HG03060 (cell line): Measurements from ENCODE around the gene GRID2IP.

ENCODE experiments used
- ATAC-seq: cut with Tn5 transposase; IDR thresholded peaks from one replicate; pipeline ENCODE4 v1.9.1; 2021; ENCODE audit warnings: low read depth, moderate number of reproducible peaks; ENCODE audit not compliant: unreplicated experiment

Gene GRID2IP

DNA sequence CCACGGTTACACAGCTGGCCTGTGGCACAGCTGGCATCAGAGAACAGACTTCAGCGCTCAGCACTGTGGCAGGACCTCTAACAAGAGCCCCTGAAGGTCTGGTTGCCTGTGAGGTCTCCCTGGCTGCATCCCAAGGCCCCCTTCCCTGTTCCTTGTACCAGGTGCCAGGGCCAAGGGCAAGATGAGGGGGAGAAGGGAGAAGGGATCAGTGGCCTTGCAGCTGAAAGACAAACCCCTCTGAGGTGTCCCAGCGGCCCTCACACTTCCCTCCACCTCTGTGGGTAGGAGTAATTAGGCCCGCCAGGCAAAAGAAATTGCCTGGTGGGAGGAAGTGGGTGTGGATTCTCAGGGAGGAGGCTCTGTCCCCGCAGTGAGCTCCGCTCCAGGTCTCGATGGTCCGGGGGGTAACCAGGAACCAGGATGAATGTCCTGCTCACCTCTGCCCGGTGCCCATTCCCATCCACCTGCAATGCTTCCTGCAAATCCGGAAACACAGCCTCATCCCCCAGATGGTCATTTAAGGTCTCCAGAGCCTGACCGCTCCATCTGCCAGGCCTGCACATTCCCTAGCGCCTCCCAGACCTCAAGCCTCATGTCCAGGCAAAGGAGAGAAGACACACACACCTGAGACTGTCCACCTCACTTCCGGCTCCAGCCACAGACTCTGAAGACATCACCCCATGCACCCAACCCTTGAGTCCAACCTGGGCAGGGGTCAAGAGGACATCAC, 22.7 kb downstream of the GRID2IP start:
- no peak for ATAC-seq

DNA sequence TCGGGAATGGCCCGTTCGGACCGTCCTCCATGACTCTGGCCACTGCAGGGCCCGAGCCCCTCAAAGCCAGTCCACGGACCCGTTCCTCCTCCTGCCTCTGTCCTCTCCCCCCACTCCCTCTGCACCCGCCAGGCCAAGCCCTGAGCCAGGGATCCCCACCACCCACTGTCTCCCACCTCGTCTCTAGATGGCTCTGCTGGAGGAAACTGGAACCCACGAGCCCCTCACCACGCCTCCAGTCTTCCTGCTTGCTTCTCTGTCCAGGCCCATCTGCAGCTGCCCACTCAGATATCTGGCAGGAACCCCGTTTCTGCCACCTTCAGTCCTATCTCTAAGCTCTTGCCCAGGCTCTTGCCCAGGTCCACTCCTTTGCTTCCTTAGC, 24.3 kb downstream of the GRID2IP start:
- no peak for ATAC-seq

DNA sequence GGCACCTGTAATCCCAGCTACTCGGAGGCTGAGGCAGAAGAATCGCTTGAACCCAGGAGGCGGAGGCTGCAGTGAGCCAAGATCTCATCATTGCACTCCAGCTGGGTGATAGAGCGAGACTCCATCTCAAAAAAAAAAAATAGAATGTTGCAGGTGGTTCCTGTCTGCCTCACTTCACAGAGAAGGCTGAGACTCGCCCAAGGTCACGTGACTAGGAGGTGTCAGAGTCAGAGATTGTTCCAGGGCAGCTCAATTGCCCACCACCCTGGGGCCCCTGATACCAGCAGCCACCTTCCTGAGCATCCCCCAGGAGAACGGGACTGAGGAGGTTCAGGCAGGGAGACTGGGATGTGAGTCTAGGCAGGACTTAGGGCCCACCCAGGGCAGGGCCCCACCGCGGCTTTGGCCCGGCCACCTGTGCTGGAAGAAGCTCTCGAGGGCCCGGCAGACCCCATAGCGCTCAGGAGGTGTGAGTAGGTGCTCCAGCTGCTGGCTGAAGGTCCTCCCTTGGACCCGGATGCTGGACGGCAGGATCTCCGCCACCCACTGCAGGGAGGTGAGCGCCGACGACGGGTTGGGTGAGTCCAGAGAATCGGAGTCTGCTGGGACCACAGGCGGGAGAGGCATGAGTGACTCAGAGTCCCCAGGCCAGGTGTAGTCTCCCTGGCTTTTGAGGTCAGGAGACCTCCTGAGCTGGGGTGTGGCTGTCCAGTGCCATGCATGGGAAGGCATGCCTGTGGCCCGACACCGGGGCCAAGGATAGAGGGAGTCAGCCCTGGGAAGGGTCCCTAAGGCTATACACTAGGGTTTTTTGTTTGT, 30.9 kb downstream of the GRID2IP start:
- no peak for ATAC-seq

DNA sequence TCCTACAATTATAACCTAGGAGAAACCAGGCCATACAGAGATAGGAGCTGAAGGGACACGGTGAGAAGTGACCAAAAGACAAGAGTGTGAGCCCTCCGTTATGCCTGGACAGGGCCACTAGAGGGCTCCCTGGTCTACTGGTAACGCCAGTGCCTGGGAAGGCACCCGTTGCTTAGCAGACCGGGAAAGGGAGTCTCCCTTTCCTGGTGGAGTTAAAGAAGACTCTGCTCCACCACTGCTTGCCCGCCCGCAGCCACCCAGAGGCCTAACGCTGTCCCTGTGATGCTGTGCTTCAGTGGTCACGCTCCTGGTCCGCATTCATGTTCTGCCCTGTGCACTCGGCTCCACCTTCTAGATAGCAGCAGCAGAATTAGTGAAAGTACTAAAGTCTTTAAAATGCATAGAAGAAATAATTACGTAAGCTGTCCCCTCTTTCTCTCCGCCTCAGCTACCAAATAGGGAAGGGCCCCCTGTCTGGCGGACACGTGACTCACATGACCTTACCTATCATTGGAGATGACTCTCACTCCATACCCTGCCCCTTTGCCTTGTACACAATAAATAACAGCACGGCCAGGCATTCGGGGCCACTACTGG, 34.8 kb downstream of the GRID2IP start:
- ATAC-seq, result no peak

DNA sequence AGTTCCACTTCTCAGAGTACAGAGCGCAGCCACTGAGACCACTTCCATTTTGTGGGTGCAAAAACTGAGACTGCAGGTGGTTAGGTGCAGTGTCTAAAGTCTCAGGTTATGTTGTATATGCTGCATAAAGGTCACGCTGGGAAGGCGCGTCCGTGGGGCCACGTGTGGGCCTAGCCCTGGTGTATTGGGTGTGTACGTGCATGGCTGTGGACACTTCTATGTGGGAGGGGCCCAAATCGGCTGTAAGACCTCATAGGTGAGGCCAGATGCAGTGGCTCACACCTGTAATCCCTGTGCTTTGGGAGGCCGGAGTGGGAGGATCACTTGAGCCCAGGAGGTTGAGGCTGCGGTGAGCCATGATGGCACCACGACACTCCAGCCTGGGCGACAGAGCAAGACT, 37.7 kb downstream of the GRID2IP start:
- no peak for ATAC-seq

DNA sequence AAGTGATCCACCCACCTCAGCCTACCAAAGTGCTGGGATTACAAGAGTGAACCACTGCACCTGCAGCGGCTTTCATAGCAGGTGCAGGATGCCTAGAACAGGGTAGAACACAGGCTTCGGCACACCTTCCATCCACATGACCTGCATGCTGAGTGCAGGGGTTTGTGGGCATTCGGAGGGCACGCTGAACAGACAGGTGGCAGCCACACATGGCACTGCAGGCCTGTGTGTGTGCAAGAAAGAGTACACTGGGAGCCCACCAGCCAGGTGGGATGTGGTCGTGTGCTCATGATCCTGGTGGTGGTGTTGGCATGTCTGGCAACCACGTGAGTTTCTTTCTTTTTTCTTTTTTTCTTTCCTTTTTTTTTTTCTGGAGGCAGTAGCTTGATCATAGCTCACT, 38.4 kb downstream of the GRID2IP start:
- ATAC-seq, result no peak

DNA sequence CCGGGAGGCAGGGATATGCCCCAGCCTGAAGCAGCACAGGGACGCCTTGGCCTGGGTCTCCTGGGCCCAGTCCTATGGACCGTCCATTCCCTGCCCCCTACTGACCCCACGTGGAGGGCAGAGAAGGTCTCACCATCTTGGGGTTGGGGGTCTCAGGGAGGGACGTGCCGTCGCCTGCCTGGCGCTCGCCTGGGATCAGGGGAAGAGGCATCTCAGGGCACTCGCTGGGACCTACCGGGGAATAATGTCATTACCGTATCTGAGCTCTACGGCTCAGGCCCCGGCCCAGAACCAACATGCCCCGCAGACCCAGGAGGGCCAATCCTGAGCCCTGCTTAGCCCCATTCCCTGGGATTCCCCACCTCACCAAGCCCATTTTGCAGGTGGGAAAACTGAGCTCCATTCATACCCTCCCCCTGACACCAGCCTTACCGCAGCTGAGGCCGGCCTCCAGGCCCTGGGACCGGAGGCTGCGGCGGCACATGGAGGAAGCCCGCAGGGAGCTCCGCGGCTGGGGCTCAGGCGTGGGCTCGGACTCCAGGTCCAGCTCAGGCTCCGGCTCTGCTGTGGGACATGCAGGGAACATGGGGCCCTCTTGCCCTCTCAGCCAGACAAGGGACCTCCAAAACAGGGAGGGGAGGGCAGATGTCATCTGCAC, 40.7 kb downstream of the GRID2IP start:
- ATAC-seq, result no peak

DNA sequence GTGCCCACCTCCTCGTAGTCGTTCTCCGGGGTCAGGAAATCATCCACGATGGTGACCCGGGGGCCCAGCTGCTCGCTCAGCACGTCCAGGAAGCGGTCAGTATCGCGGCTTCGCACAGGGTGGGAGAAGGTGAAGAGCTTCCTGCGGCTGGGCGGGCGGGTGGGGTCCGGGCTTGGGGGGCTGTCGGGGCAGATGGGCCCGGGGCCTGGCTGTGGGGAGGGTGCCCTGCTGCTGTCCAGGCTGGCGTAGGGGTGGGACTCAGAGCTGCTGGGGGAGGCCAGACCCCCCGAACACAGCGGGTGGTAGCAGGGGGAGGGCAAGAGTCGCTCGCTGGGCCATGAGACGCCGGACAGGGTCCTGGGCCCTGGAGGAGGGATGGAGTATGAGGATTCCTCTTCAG, 42.3 kb downstream of the GRID2IP start:
- ATAC-seq, result no peak

DNA sequence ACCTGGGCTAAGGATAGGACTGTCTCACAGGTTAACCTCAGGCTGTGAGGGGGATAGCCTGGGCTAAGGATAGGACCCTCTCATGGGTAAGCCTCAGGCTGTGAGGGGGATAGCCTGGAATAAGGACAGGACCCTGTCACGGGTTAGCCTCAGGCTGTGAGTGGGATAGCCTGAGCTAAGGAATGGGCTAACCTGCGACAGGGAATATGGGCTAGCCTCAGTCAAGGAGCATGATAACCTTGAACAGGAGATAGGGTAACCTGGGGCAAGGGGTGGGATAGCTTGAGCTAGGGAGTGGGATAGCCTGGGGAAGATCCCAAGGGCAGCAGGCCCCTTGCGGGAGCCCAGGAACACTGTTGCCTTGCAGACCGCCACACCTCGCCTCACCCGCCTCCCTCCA, 42.7 kb downstream of the GRID2IP start:
- no peak for ATAC-seq

DNA sequence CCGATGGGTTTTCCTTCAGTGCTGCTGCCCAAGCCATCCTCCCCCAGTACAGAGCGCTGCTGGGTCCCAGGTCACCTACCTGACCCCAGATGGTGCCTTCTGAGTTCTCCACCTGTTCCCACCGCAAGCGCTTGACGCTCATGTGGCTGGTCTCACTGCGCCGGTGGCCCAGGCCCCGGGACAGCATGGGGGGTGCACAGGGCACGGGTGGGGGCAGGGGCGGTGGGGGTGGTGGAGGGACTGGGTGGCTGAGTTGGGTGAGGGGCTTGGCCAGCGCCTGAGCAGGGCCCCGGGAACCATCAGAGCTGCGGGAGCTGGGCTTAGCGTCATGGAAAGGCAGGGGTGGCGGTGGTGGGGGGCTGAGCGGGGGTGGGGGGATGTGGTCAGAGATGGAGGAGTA, 43.4 kb downstream of the GRID2IP start:
- no peak for ATAC-seq

DNA sequence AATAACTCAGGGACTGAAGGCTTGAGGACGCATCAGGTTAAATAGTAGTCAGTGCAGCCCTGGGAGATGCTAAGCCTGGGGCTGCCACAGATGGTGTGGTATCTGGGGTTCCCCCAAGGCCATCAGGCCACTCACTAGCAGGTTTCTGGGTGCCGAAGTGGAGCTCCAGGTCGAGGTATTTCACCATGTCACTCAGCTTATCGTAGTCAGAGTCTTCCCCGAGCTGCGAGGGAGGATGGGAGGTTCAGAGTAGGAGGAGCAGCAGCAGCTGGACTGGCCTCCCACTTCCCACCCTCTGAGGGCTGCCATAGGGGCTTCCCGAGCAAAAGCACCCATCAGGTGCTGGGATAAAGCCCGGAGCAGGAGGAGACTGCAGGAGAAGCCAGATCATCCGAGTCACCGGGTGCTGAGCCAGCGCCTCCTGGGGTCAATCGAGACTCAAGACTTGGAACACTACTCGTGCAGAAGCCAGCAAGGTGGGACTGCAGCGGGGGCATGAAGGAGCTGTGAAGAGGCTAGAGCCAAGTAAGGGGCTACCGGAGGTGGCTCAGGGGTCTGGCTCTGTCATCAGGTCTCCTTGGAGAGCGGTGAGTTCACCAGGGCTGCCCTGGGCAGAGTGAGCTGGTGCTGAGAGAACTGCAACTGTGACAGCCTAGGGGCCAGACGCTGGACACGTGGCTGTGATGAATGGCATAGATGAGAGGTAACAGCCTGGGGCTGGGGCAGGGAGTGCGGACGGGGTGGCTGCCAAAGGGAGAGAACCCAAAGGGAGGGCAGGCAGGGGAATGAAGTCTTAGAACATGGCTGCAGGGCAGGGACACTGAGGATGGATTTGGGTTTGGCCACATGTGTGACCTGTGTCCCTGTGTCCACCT, 45.3 kb downstream of the GRID2IP start:
- ATAC-seq, result no peak

DNA sequence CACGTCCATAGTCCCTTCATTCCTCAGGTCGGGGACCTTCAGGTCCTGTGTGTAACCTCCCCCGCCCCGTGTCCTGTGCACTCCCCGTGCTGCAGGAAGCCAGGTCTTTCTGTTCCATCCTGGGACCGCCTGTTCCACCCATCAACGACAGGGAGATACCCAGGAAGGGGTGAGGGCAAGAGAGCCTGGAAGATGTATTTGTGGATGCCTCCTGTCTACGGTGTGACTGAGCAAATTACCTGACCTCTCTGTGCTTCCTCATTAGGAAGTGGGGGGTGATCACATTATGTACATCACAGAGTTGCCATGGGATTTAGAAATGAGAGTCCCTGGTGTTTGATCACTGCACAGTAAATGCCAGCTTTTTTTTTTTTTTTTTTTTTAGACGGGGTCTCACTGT, 46.3 kb downstream of the GRID2IP start:
- ATAC-seq, result no peak

DNA sequence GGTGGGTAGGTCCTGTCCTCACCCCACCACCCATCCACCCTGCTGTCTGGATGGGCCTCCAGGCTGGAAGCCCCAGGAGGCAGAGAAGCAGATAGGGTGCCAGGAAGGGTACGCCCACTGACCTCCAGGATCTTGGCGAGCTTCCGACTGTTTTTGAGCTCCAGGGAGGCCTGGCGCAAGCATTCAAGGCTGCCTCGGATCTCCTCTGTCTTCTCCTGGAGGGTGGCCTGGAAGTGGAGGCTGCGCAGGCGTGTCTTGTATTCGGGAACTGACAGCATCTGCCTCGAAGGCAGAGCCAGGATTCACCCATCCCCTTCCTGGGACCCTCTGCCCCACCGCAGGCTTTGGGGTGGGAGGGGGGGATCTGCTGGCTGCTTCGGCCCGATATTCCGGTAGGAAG, 48.4 kb downstream of the GRID2IP start:
- no peak for ATAC-seq

DNA sequence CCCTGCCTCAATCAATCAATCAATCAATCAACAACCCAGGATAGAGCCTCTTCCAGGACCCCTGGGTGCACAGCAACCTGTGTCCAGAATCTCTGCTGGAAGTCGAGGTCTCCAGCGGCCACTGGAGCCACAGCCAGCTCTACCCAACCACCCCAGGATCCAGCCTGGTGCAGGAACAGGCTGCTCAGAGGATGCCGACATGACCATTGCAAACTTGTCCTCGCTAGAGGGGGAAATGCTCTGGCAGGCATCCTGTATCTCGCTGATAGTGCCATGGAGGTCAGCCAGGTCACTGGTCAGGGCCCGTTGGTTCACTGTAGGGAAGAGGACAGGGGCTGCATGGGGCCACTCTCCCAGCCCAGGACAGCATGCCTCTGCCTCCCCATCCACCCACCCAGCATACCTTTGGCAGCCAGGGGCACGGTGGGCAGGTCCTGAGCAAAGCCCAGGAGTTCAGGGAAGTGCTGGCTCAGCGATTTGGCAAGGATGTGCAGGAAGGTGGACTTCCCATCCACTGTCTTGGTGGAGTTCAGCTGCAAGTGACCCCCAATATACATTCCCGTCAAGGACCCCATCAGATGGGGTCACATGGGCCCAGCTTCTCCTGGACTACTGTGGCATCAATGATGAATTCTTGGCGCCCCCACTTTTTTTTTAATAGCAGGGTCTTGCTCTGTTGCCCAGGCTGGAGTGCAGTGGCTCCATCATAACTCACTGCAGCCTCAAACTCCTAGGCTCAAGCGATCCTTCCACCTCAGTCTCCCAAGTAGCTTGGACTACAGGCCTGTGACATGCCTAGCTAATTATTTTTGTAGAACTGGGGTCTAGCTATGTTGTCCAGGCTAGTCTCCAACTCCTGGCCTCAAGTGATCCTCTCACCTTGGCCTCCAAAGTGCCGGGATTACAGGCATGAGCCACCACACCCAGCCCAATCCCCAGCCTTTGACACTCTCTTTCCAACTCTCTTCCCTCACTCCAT, 49.4 kb downstream of the GRID2IP start:
- no peak for ATAC-seq

DNA sequence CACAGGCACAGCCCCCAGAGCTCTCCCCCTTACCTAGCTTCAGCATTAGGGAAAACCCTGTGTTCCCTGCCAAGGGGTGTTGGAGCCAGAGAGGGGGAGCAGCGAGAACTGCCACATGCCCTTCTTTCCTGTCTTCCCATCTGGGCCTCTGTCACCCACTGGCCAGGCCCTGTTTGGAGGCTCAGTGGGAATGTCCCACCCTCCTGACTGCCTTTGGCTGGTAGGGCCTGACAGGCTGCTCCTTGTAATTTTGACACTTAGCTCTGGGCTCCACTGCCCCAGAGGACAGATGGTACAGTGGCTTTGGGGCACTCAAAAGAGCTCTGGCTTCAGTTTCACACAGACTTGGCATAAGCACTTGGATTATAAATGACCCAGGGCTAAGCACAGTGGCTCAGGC, 50.6 kb downstream of the GRID2IP start:
- no peak for ATAC-seq

DNA sequence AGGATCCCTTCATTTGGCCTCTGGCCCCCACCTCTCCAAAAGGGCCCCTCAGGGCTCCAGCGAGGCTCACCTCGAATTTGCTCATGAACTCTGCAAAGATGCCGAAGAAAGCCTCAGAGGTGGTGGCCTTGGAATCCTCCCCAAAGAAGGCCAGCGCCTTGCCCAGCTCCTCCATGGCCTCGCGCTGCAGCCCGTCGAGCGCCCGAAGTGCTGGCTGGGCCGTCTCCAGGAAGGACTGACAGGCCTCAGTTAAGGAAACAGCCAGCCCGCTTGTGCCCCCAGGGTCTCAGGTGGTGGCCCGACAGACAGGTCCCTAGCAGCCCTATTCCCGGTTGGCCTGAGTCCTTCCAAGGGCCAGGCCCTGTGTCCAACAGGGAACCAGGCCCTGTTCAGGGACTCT, 53.3 kb downstream of the GRID2IP start:
- ATAC-seq, result no peak

DNA sequence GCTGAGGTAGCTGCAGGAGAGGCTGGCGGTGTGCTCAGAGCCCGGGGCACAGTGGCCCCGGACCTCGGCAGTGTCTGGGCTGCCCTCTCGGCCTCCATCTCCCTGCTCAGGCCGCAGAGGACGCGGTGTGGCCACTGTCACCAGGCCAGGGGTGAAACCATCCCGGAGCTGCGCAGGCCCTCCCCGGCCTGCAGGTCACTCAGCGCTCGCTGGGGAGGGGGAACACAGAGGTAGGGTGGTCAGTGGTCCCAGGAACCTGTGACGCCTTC, 53.7 kb downstream of the GRID2IP start:
- no peak for ATAC-seq

DNA sequence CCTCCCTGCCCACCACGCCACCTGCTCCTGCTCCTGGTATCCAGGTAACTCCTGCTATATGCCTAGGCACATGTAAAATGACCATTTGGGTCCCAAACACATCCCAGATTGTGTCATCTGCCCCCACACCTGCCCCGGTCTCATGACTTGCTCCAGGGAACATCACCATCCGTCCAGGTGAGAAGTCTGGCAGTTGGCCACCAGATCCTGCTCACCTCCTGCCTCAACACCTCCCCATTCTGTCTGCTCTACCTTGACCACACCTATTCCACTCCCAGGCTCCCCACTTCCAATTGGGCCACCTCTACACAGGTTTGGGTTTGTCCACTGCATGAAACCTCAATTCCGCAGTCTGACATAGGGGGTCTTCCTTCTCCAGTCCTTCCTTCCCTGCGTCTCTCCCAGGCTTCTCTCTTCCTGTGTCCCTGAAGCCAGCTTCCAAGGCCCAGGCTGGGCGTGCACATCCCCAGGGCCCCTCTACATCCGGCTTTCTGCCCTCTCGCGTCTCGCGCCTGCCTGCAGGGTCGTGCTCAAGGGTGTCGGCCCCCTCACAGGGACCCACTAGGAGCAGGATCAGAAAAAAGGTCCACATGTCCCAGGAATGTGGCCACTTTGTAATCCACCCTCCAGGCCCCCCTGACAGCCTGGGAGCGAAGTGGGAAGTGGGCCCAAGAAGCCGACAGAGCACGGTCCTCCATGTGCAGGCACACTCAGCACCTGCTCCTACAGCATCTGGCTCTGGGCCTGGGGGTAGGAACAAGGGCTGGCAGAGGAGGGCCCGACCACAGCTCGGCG, 54.2 kb downstream of the GRID2IP start:
- ATAC-seq, result no peak
